ENCODE measurements around the gene MAST3.

The MAST3 gene

DNA sequence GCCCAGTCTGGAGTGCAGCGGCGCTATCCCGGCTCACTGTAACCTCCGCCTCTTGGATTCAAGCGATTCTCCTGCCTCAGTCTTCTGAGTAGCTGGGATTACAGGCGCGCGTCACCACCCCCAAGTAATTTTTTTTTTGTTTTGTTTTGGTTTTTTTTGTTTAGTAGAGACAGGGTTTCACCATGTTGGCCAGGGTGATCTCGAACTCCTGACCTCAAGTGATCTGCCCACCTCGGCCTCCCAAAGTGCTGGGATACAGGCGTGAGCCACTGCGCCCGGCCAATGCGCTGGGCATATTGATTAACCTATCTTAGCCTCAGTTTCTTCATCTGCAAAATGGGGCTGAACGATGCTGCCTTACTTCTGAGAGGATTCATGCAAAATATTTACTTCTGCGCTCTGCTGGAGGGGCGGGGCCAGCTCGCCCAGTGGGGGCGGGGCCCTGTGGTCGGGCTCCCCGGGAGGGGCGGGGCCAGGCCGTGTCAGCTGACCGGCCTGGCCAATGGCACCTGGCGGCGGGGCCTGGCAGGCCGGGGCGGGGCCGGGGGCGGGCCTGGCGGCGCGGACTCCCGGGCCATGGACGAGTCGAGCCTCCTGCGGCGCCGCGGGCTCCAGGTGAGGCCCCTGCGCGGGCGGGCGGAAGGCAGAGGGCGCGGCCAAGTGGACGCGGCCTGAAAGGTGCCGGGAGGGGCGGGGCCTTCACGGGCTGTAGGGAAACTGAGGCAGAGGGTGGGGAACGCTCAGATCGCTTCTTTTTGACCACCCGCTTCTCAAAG is at the start of gene MAST3:
Gene MAST3 (plus strand): TSS at position 562 of the 776 bp plus-strand sequence. CDS start 15 bp downstream, at position 577.
- Histone ChIP-seq H3K27me3 (ENCODE audit: insufficient read depth, insufficient read length) (peaks cover 16% of the 10 kb centered on the region), H3K9ac (ENCODE audit: insufficient read length, low read depth) (peak within 1 kb of the TSS; percentile 66), H3K4me1 (ENCODE audit: insufficient read depth, insufficient read length) (peaks cover 21% of the 10 kb centered on the region), H3K9me3 (ENCODE audit: insufficient read depth, low read length) (no peaks in the 10 kb centered on the region), H3K4me3 (ENCODE audit: insufficient read length, low read depth) (peak within 1 kb of the TSS; percentile 22), H3K36me3 (ENCODE audit: insufficient read depth, insufficient read length, low read length) (no peaks in the 10 kb centered on the region)
- no peak for TF ChIP-seq SUZ12 (IDR thresholded peaks at IDR 0.05; ENCODE audit: extremely low read depth, insufficient read depth, insufficient read length)
- no peak for TF ChIP-seq YY1 (IDR thresholded peaks at IDR 0.05; ENCODE audit: insufficient read depth, insufficient read length)
- no peak for TF ChIP-seq ZNF274 (IDR thresholded peaks at IDR 0.05; ENCODE audit: low read depth, low read length)
- DNase-seq (ENCODE audit: low read depth, low spot score) = peak; percentile 66

DNA sequence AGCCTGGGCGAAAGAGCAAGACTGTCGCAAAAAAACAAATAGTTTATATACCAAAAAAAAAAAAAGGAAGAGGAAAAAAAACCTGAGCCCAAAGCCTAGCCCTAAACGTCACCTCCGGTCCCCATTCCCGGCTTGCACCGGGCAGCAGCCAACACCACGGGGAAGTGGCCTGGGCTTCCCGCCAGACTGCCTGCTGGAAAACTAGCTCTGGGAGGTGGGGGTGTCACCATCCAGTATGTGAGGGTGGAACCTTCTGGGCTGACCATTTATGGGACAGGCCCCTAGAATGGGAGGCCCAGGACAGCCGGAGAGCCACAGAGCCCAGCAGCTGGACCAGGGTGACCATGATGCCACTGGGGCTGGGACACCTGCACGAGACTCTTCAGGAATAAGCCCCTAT is 48.2 kb upstream of the MAST3 start:
- DNase-seq (ENCODE audit: low read depth, low spot score) = no peak
- no peaks in the 10 kb centered on the region for H3K9me3 ChIP-seq (ENCODE audit: insufficient read depth, low read length)
- TF ChIP-seq YY1 (IDR thresholded peaks at IDR 0.05; ENCODE audit: insufficient read depth, insufficient read length) = no peak
- TF ChIP-seq ZNF274 (IDR thresholded peaks at IDR 0.05; ENCODE audit: low read depth, low read length) = no peak
- TF ChIP-seq SUZ12 (IDR thresholded peaks at IDR 0.05; ENCODE audit: extremely low read depth, insufficient read depth, insufficient read length) = no peak

DNA sequence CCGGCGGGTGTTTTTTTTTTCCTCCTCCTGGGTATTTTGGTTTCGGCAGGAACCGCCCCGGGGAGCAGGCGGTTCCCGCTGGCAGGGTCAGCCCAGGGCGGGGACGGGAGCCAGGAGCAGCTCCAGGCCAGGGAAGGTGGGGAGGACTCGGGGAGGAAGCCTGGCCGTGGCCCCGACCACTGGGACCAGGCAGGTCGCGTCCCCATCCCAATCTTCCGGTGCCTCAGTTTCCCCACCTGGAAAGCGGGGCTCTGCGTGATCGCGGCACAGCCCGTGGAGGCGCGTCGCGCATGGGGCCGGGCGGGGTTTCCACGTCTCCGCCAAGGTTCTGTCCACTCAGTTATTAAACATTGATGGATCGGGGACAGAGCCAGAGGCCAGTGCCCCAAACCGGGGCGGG is 45.7 kb upstream of the MAST3 start:
- no peaks in the 10 kb centered on the region for H3K36me3 ChIP-seq (ENCODE audit: insufficient read depth, insufficient read length, low read length)
- H3K4me1 ChIP-seq (ENCODE audit: insufficient read depth, insufficient read length) = peaks cover 2% of the 10 kb centered on the region
- H3K9me3 ChIP-seq (ENCODE audit: insufficient read depth, low read length) = no peaks in the 10 kb centered on the region
- H3K27me3 ChIP-seq (ENCODE audit: insufficient read depth, insufficient read length) = no peaks in the 10 kb centered on the region
- no peak overlapping the region for H3K4me3 ChIP-seq (ENCODE audit: insufficient read length, low read depth)
- TF ChIP-seq YY1 (IDR thresholded peaks at IDR 0.05; ENCODE audit: insufficient read depth, insufficient read length) = no peak
- no peak for TF ChIP-seq ZNF274 (IDR thresholded peaks at IDR 0.05; ENCODE audit: low read depth, low read length)
- TF ChIP-seq SUZ12 (IDR thresholded peaks at IDR 0.05; ENCODE audit: extremely low read depth, insufficient read depth, insufficient read length) = no peak
- no peak overlapping the region for H3K9ac ChIP-seq (ENCODE audit: insufficient read length, low read depth)
- DNase-seq (ENCODE audit: low read depth, low spot score) = no peak

More for the DNA sequence above, 48.2 kb upstream of the MAST3 start:
- Histone ChIP-seq H3K4me3 (ENCODE audit: insufficient read length, low read depth) (no peak overlapping the region), H3K9ac (ENCODE audit: insufficient read length, low read depth) (no peak overlapping the region), H3K27me3 (ENCODE audit: insufficient read depth, insufficient read length) (no peaks in the 10 kb centered on the region), H3K4me1 (ENCODE audit: insufficient read depth, insufficient read length) (peaks cover 6% of the 10 kb centered on the region), H3K36me3 (ENCODE audit: insufficient read depth, insufficient read length, low read length) (no peaks in the 10 kb centered on the region)

DNA sequence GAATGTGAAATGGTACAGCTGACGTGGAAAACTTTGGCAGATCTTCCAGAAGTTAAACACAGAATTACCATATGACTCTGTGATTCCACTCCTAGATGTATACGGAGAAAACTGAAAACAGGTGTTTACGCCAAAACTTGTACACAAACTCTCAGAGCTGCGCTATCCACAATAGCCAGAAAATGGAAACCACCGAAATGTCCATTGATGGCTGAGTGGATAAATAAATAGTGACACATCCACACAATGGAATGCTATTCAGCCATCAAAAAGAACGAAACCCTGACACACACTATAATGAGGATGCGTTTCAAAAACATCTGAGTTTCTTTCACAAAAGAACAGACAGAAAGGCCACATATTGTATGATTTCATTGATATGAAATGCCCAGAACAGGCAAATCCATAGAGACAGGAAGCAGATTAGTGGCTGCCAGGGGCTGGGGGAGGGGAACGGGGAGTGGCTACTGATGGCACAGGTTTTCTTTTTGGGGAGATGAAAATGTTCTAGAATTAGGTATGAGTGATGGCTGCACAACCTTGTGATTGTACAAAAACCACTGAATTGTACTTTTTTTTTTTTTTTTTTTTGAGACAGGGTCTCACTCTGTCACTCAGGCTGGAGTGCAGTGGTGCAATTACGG is 43.9 kb upstream of the MAST3 start:
- no peak overlapping the region for H3K4me3 ChIP-seq (ENCODE audit: insufficient read length, low read depth)
- H3K4me1 ChIP-seq (ENCODE audit: insufficient read depth, insufficient read length) = peaks cover 7% of the 10 kb centered on the region

DNA sequence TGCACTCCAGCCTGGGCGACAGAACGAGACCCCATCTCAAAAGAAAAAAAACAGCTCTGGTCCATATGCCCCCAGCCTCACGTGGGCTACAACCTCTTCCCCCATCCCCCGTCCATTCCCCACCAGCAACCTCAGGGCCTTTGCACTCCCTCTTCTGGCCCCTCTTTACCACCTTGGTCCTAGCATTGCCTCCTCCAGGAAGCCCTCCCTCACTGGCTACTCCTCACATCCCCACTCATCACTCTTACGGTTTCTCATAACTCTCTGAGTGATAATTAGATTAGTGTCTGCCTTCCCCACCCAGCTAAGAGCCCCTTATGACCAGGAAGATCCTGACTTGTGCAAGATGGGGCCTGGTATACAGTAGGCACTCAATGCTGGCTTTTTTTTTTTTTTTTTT is 41.6 kb upstream of the MAST3 start:
- no peak overlapping the region for H3K4me3 ChIP-seq (ENCODE audit: insufficient read length, low read depth)
- no peak for TF ChIP-seq SUZ12 (IDR thresholded peaks at IDR 0.05; ENCODE audit: extremely low read depth, insufficient read depth, insufficient read length)
- no peak for TF ChIP-seq YY1 (IDR thresholded peaks at IDR 0.05; ENCODE audit: insufficient read depth, insufficient read length)
- TF ChIP-seq ZNF274 (IDR thresholded peaks at IDR 0.05; ENCODE audit: low read depth, low read length) = no peak
- H3K9me3 ChIP-seq (ENCODE audit: insufficient read depth, low read length) = no peaks in the 10 kb centered on the region
- no peaks in the 10 kb centered on the region for H3K36me3 ChIP-seq (ENCODE audit: insufficient read depth, insufficient read length, low read length)
- no peak for DNase-seq (ENCODE audit: low read depth, low spot score)
- peaks cover 7% of the 10 kb centered on the region for H3K4me1 ChIP-seq (ENCODE audit: insufficient read depth, insufficient read length)
- no peaks in the 10 kb centered on the region for H3K27me3 ChIP-seq (ENCODE audit: insufficient read depth, insufficient read length)
- H3K9ac ChIP-seq (ENCODE audit: insufficient read length, low read depth) = no peak overlapping the region

More for the DNA sequence above, 43.9 kb upstream of the MAST3 start:
- H3K27me3 ChIP-seq (ENCODE audit: insufficient read depth, insufficient read length) = no peaks in the 10 kb centered on the region
- no peak for TF ChIP-seq YY1 (IDR thresholded peaks at IDR 0.05; ENCODE audit: insufficient read depth, insufficient read length)
- TF ChIP-seq ZNF274 (IDR thresholded peaks at IDR 0.05; ENCODE audit: low read depth, low read length) = no peak
- no peak for TF ChIP-seq SUZ12 (IDR thresholded peaks at IDR 0.05; ENCODE audit: extremely low read depth, insufficient read depth, insufficient read length)
- H3K36me3 ChIP-seq (ENCODE audit: insufficient read depth, insufficient read length, low read length) = no peaks in the 10 kb centered on the region
- H3K9ac ChIP-seq (ENCODE audit: insufficient read length, low read depth) = no peak overlapping the region
- H3K9me3 ChIP-seq (ENCODE audit: insufficient read depth, low read length) = no peaks in the 10 kb centered on the region
- no peak for DNase-seq (ENCODE audit: low read depth, low spot score)

DNA sequence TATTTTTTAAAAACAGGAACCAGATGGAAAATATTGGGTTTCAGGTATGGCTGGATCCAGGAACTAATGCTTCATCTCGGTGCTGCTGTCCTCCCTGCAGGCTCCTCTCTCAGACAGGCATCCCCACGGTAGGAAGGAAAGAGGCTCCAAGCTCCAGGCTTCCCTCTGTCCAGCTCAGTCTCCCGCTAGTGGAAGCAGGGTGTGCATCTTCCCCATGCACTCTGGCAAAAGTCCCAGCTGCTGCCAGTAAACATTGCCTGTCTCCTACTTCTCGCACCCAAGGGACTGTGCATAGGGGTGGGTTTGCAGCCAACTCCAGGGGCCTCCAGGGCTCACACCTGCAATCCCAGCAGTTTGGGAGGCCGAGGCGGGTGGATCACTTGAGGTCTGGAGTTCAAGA is 40.0 kb upstream of the MAST3 start:
- no peaks in the 10 kb centered on the region for H3K27me3 ChIP-seq (ENCODE audit: insufficient read depth, insufficient read length)
- TF ChIP-seq SUZ12 (IDR thresholded peaks at IDR 0.05; ENCODE audit: extremely low read depth, insufficient read depth, insufficient read length) (no peak), YY1 (IDR thresholded peaks at IDR 0.05; ENCODE audit: insufficient read depth, insufficient read length) (no peak), ZNF274 (IDR thresholded peaks at IDR 0.05; ENCODE audit: low read depth, low read length) (no peak)
- peak overlapping the region; percentile 50 for H3K9ac ChIP-seq (ENCODE audit: insufficient read length, low read depth)
- DNase-seq (ENCODE audit: low read depth, low spot score) = no peak
- no peaks in the 10 kb centered on the region for H3K36me3 ChIP-seq (ENCODE audit: insufficient read depth, insufficient read length, low read length)
- no peak overlapping the region for H3K4me3 ChIP-seq (ENCODE audit: insufficient read length, low read depth)
- no peaks in the 10 kb centered on the region for H3K9me3 ChIP-seq (ENCODE audit: insufficient read depth, low read length)
- peaks cover 7% of the 10 kb centered on the region for H3K4me1 ChIP-seq (ENCODE audit: insufficient read depth, insufficient read length)
